DMS 273 (cell line): ENCODE results near the gene HSPB2.

Experiments
- DNase-seq: peaks from one replicate; lab custom pipeline; 2025; ENCODE audit not compliant: unreplicated experiment; lab: John Stamatoyannopoulos, UW

Gene HSPB2

GRCh38 chr11:111937461-111937769 lies 24.9 kb downstream of the HSPB2 start:
- DNase-seq: no peak

- DNase-seq: peak; percentile 25
These were observed 25.3 kb downstream of the HSPB2 start for GRCh38 chr11:111937844-111938243.

- DNase-seq: peak; percentile 17
These were observed 26.2 kb downstream of the HSPB2 start for GRCh38 chr11:111938687-111939160.

GRCh38 chr11:111939836-111940604 lies 27.5 kb downstream of the HSPB2 start:
- peak; percentile 76 for DNase-seq

- DNase-seq: peak; percentile 94
These were observed 29.4 kb downstream of the HSPB2 start for GRCh38 chr11:111941963-111942362.

- DNase-seq: no peak
These were observed 30.3 kb downstream of the HSPB2 start for GRCh38 chr11:111942829-111943228.

- no peak for DNase-seq
These were observed 31.6 kb downstream of the HSPB2 start for GRCh38 chr11:111944139-111944538.

GRCh38 chr11:111944651-111945051 lies 32.1 kb downstream of the HSPB2 start:
- no peak for DNase-seq

GRCh38 chr11:111945198-111945597 lies 32.7 kb downstream of the HSPB2 start:
- DNase-seq: no peak

- no peak for DNase-seq
These were observed 34.0 kb downstream of the HSPB2 start for GRCh38 chr11:111946499-111946898.

- no peak for DNase-seq
These were observed 34.6 kb downstream of the HSPB2 start for GRCh38 chr11:111947143-111947542.

- no peak for DNase-seq
These were observed 37.2 kb downstream of the HSPB2 start for GRCh38 chr11:111949519-111950426.

GRCh38 chr11:111951565-111951964 lies 39.0 kb downstream of the HSPB2 start:
- no peak for DNase-seq

- DNase-seq: peak; percentile 7
These were observed 41.6 kb downstream of the HSPB2 start for GRCh38 chr11:111954154-111954553.

GRCh38 chr11:111957663-111958444 lies 45.3 kb downstream of the HSPB2 start:
- DNase-seq: peak; percentile 92

- DNase-seq: no peak
These were observed 48.4 kb downstream of the HSPB2 start for GRCh38 chr11:111960916-111961315.

- DNase-seq: no peak
These were observed 49.1 kb downstream of the HSPB2 start for GRCh38 chr11:111961389-111962300.
